GM12878 (cell line): Measurements from ENCODE around the gene MKRN2.

Experiments
- ASH2L ChIP-seq: fragments of 300-600, 200-600 bp; sonication (generic); IDR thresholded peaks from 2 replicates; pipeline ENCODE4 v1.6.1; 2017; ENCODE audit warnings: low read depth, mild to moderate bottlenecking, borderline replicate concordance
- BCL3 ChIP-seq: IDR thresholded peaks from 2 replicates; pipeline ENCODE4 v1.6.1; 2011; ENCODE audit warnings: borderline replicate concordance, low read depth, mild to moderate bottlenecking, moderate library complexity, low read length; ENCODE audit not compliant: insufficient read depth, poor library complexity, severe bottlenecking
- CBX5 ChIP-seq: sonication (generic); IDR thresholded peaks from 2 replicates; pipeline ENCODE4 v1.6.1; 2016; ENCODE audit warnings: low read depth, moderate library complexity, mild to moderate bottlenecking, inconsistent platforms
- CTCF ChIP-seq, 3 experiments: IDR thresholded peaks in 2 of 3; conservative IDR thresholded peaks in 1 of 3; 2 replicates each; pipeline ENCODE4 v1.5.1; 2011; ENCODE audit warnings: low read depth in 3 of 3, low read length in 3 of 3, mild to moderate bottlenecking in 3 of 3, control low read depth in 2 of 3, moderate library complexity in 2 of 3, inconsistent platforms in 1 of 3, mixed read lengths in 1 of 3; ENCODE audit not compliant: control insufficient read depth in 2 of 3, insufficient read depth in 1 of 3; ENCODE audit errors: extremely low read depth in 1 of 3
- HCFC1 ChIP-seq: fragments of 150-350 bp; IDR thresholded peaks from 2 replicates; pipeline ENCODE4 v1.6.1; 2014; ENCODE audit warnings: low read length
- NFIC ChIP-seq: IDR thresholded peaks from 2 replicates; pipeline ENCODE4 v1.6.1; 2012; ENCODE audit warnings: low read depth, mild to moderate bottlenecking, inconsistent platforms, low read length, moderate library complexity
- NRF1 ChIP-seq: conservative IDR thresholded peaks from 2 replicates; pipeline ENCODE4 v1.6.1; 2011; ENCODE audit warnings: mild to moderate bottlenecking, low read depth, low read length, improper control_type of control experiment
- PAX8 ChIP-seq: fragments of 450-650 bp; IDR thresholded peaks from 2 replicates; pipeline ENCODE4 v1.6.1; 2017; ENCODE audit warnings: mild to moderate bottlenecking, moderate library complexity
- POLR2A ChIP-seq: IDR thresholded peaks from 2 replicates; pipeline ENCODE4 v1.6.1; 2011; ENCODE audit warnings: low read depth, mild to moderate bottlenecking, low read length
- SIX5 ChIP-seq: IDR thresholded peaks from 2 replicates; pipeline ENCODE4 v1.6.1; 2011; ENCODE audit warnings: mild to moderate bottlenecking, low read depth, low read length, moderate library complexity; ENCODE audit not compliant: severe bottlenecking
- USF1 ChIP-seq: IDR thresholded peaks from 2 replicates; pipeline ENCODE4 v1.6.1; 2011; ENCODE audit warnings: borderline replicate concordance, low read depth, mild to moderate bottlenecking, moderate library complexity, mixed read lengths, low read length; ENCODE audit not compliant: insufficient read depth; ENCODE audit errors: extremely low read length
- ZZZ3 ChIP-seq: IDR thresholded peaks from 2 replicates; pipeline ENCODE4 v1.6.1; 2011; ENCODE audit warnings: low read depth; ENCODE audit not compliant: control insufficient read depth, insufficient read length

- no peak for TF ChIP-seq USF1
- TF ChIP-seq PAX8, result no peak
- no peak for TF ChIP-seq CTCF (IDR thresholded peaks at IDR 0.05 in 2 of 3, conservative IDR thresholded peaks at IDR 0.05 in 1 of 3; ENCODE audit: control insufficient read depth in 2 of 3, extremely low read depth in 1 of 3, insufficient read depth in 1 of 3, low read depth in 3 of 3, low read length in 3 of 3)
- TF ChIP-seq NFIC, result no peak
- TF ChIP-seq SIX5, result no peak
- no peak for TF ChIP-seq CBX5
- TF ChIP-seq ZZZ3, result no peak
- no peak for TF ChIP-seq BCL3
- TF ChIP-seq NRF1, result no peak
- TF ChIP-seq ASH2L, result no peak
- no peak for TF ChIP-seq POLR2A
- no peak for TF ChIP-seq HCFC1
Observed at GRCh38 chr3:12509466-12509865, 47.4 kb upstream of the MKRN2 start.
